ENCODE measurements around the gene RIMS3.

DNA sequence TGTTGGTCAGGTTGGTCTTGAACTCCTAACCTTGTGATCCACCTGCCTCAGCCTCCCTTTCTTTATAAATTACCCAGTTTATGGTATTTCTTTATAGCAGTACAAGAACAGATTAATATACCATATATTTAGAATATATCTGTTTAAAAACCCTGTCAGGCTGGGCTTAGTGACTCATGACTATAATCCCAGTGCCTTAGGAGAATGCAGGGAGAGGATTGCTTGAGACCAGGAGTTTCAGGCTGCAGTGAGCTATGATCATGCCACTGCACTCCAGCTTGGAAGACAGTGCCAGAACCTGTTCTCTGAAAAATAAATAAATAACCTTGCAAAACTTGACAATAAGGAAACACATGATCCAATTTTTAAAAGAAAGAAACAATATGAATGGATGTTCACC is 90.1 kb downstream of the RIMS3 start:
- TF ChIP-seq, protein P1, sequence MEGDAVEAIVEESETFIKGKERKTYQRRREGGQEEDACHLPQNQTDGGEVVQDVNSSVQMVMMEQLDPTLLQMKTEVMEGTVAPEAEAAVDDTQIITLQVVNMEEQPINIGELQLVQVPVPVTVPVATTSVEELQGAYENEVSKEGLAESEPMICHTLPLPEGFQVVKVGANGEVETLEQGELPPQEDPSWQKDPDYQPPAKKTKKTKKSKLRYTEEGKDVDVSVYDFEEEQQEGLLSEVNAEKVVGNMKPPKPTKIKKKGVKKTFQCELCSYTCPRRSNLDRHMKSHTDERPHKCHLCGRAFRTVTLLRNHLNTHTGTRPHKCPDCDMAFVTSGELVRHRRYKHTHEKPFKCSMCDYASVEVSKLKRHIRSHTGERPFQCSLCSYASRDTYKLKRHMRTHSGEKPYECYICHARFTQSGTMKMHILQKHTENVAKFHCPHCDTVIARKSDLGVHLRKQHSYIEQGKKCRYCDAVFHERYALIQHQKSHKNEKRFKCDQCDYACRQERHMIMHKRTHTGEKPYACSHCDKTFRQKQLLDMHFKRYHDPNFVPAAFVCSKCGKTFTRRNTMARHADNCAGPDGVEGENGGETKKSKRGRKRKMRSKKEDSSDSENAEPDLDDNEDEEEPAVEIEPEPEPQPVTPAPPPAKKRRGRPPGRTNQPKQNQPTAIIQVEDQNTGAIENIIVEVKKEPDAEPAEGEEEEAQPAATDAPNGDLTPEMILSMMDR (IDR thresholded peaks at IDR 0.05) = no peak
- no peak for TF ChIP-seq POLR2A (IDR thresholded peaks at IDR 0.05)

Data from Peyer's patch (tissue), 4 donors.